Vagina (tissue), 2 donors: ENCODE measurements around the gene RANBP10. TPM values are rescaled to one million over a fixed set of nuclear protein-coding genes. Genes with fewer than 3 reads are reported as not detected.

ENCODE experiments used
- DNase-seq, 2 donors: peaks; one replicate each; pipeline ENCODE4 v3.0.0-alpha.2; 2017; ENCODE audit errors: extremely low spot score in 2 of 2
- H3K27ac ChIP-seq: fragments of 200-600 bp; sonication (generic); one replicate; pipeline ENCODE4 v1.5.1; 2019
- H3K27me3 ChIP-seq: fragments of 200-600 bp; sonication (generic); one replicate; pipeline ENCODE4 v1.5.1; 2019
- H3K36me3 ChIP-seq, 2 donors: fragments of 200-600 bp; sonication (generic); one replicate each; pipeline ENCODE4 v1.5.1; 2017 to 2019
- H3K4me1 ChIP-seq: fragments of 200-600 bp; sonication (generic); one replicate; pipeline ENCODE4 v1.5.1; 2019
- H3K4me3 ChIP-seq, 2 donors: fragments of 200-600 bp; sonication (generic); 1 replicate in 1 of 2; 2 replicates in 1 of 2; pipeline ENCODE4 v1.5.1; 2016 to 2019
- H3K9me3 ChIP-seq: fragments of 200-600 bp; sonication (generic); one replicate; pipeline ENCODE4 v1.5.1; 2019
- POLR2A ChIP-seq, 2 donors: fragments of 450-650 bp; IDR thresholded peaks; one replicate each; pipeline ENCODE4 v1.6.1; 2017; ENCODE audit warnings: antibody characterized with exemption in 2 of 2, mild to moderate bottlenecking in 2 of 2, moderate library complexity in 2 of 2
- POLR2AphosphoS5 ChIP-seq, 2 donors: sonication (generic); formaldehyde crosslinking; IDR thresholded peaks; one replicate each; pipeline ENCODE4 v1.9.0; 2017; ENCODE audit warnings: antibody characterized with exemption in 2 of 2, mild to moderate bottlenecking in 2 of 2, low read depth in 1 of 2; ENCODE audit not compliant: insufficient read depth in 1 of 2
- intact Hi-C: fragments of 100-400 bp; cut with DNase I; formaldehyde crosslinking; loops from one replicate; pipeline ENCODE4 v1.15.1; 2023
- total RNA-seq: library from RNA; depleted of rRNA; stranded (reverse); fragments of >200 nt; gene quantifications from one replicate; pipeline ENCODE4 v1.2.3, GENCODE V29; 2016
- TF ChIP-seq, protein P1 (sequence below), 3 experiments: fragments of 450-650 bp in 2 of 3; fragments of 200-600 bp in 1 of 3; sonication (generic) in 1 of 3; IDR thresholded peaks; one replicate each; pipeline ENCODE4 v1.5.1; 2017 to 2019; ENCODE audit warnings: antibody characterized with exemption in 3 of 3, mild to moderate bottlenecking in 2 of 3, moderate library complexity in 2 of 3

RANBP10 gene
- total RNA-seq, 1 donor from 2014 or later: 17.9 TPM

DNA sequence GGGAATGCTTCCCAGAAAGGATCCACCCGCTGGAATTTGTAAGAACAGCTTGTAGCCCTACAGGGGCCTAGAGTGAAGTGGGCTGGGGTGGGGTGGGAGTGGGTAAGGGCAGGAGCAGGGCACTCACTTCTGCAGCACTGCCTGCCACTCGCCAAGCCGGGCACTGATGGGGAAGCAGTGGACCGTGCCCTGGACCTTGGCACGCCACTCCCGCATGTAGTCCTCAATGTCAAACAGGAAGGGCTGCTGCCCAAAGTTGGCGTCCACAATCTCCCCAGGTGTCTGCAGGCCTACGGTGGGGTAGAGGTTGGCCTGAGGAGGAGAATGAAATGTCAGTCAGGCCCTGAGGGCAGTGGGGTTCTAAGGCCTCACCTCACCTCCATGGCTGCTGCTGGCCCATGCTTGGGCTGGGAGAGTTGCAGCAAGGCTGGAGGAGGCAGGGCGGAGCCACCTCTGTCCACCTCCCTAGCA is 71.6 kb downstream of the RANBP10 start:
- Histone ChIP-seq H3K9me3 (no peaks in the 10 kb centered on the region), H3K27ac (no peak overlapping the region), H3K27me3 (no peaks in the 10 kb centered on the region), H3K4me1 (no peaks in the 10 kb centered on the region), H3K4me3 (no peak overlapping the region), H3K36me3 (peaks cover 0 to 31% of the 10 kb centered on the region in 2 donors)
- TF ChIP-seq POLR2A (IDR thresholded peaks at IDR 0.05): no peak
- DNase-seq: no peak
- intact Hi-C loops: no loop called here

DNA sequence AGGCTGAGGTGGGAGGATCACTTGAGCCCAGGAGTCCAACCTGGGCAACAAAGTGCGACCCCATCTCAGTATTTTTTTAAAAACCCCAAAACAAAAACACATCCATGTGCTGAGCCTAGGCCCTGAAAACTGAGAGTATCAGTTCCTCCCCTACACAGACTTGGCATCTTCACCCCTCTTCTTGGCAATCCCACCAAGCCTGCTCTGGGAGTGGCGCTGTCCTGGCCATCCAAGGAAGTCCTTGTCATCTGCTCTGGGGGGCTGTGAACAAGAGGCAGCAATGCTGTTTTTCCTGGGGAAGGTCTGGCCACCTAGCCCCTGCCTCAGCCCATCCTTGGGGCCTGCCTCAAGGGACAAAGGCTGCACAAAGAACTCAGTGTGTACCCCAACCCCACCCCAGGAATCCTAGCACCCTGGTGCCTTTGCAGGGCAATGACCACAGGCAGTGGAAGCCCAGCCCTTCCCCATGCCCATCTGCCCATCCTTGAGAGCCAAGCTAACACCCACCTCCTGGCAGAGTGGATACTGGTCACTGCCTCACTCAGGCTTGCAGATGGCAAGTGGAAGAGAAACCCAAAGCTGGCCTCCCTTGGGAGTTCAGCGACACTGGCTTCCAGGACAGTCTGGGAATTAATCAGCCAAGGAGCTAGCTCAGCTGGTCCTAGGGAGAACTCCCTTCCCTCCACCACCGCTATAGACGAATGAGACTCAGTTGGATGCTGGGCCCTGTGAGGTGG is 72.5 kb downstream of the RANBP10 start:
- TF ChIP-seq POLR2A (IDR thresholded peaks at IDR 0.05) (no peak), POLR2AphosphoS5 (IDR thresholded peaks at IDR 0.05; ENCODE audit: insufficient read depth in 1 of 2, low read depth in 1 of 2) (no peak)
- TF ChIP-seq, protein P1, sequence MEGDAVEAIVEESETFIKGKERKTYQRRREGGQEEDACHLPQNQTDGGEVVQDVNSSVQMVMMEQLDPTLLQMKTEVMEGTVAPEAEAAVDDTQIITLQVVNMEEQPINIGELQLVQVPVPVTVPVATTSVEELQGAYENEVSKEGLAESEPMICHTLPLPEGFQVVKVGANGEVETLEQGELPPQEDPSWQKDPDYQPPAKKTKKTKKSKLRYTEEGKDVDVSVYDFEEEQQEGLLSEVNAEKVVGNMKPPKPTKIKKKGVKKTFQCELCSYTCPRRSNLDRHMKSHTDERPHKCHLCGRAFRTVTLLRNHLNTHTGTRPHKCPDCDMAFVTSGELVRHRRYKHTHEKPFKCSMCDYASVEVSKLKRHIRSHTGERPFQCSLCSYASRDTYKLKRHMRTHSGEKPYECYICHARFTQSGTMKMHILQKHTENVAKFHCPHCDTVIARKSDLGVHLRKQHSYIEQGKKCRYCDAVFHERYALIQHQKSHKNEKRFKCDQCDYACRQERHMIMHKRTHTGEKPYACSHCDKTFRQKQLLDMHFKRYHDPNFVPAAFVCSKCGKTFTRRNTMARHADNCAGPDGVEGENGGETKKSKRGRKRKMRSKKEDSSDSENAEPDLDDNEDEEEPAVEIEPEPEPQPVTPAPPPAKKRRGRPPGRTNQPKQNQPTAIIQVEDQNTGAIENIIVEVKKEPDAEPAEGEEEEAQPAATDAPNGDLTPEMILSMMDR (IDR thresholded peaks at IDR 0.05): no peak
- Histone ChIP-seq H3K4me3 (no peak overlapping the region), H3K27me3 (no peaks in the 10 kb centered on the region), H3K4me1 (no peaks in the 10 kb centered on the region), H3K36me3 (peaks cover 0 to 40% of the 10 kb centered on the region in 2 donors), H3K27ac (no peak overlapping the region), H3K9me3 (no peaks in the 10 kb centered on the region)
- intact Hi-C loops: no loop called here
- DNase-seq: no peak

DNA sequence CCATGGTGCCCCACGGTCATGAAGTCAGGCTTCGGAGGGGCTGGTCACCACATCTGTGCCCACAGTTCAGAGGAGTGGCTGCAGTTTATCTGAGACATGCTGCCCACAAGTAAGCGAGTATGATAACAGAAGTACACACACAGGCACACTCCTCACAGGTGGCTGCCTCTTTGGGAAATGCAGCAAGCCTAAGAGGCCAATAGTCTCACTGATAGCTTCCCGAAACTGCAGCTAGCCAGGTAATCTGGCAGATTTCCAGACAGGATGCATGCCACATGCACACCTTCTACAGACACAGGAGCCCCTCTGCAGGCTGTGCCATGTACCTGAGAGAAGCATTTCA is 74.6 kb downstream of the RANBP10 start:
- DNase-seq: no peak
- no peak for TF ChIP-seq POLR2AphosphoS5 (IDR thresholded peaks at IDR 0.05; ENCODE audit: insufficient read depth in 1 of 2, low read depth in 1 of 2)
- TF ChIP-seq POLR2A (IDR thresholded peaks at IDR 0.05): no peak
- TF ChIP-seq, protein P1 (IDR thresholded peaks at IDR 0.05): no peak
- intact Hi-C loops: no loop called here
- Histone ChIP-seq H3K4me1 (no peaks in the 10 kb centered on the region), H3K4me3 (no peak overlapping the region), H3K27me3 (no peaks in the 10 kb centered on the region), H3K27ac (no peak overlapping the region), H3K36me3 (peaks cover 0 to 55% of the 10 kb centered on the region in 2 donors), H3K9me3 (no peaks in the 10 kb centered on the region)

DNA sequence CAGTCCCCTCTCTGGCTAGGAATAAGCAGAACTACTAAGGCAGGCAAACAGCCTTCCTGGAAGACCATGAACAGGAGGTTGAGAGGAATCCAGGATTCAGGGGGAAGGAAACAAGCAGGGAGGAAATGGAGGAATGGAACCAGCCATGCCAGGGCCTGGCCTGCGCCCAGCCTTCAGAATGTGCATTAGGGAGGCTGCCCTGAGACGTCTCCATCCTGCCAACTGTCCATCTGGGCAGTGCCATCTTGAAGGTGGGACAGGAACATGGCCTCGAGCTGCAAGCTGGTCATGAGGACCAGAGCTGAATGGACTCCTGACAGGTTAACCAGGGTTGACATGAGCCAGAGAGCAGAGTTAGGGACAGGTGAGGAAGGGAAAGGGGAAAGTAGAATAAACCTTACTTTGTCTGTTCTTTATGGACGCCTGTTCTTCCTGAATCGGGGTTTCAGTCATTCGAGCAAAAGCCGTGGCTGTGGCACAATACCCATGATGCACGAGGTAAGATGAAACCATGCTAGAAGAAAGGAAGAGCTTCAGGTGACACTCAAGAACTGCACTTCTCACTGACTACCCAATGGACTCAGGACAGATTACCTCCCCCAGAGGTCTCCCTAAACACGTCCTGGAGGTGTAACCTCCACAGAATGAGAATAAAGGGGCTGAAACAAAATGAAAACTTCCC is 75.1 kb downstream of the RANBP10 start:
- no peak overlapping the region for H3K27ac ChIP-seq
- H3K4me3 ChIP-seq: no peak overlapping the region
- TF ChIP-seq POLR2A (IDR thresholded peaks at IDR 0.05) (no peak), POLR2AphosphoS5 (IDR thresholded peaks at IDR 0.05; ENCODE audit: insufficient read depth in 1 of 2, low read depth in 1 of 2) (no peak)
- TF ChIP-seq, protein P1 (IDR thresholded peaks at IDR 0.05): no peak
- DNase-seq: no peak
- intact Hi-C loops: no loop called here
- H3K9me3 ChIP-seq: no peaks in the 10 kb centered on the region
- no peaks in the 10 kb centered on the region for H3K4me1 ChIP-seq
- peaks cover 0 to 60% of the 10 kb centered on the region in 2 donors for H3K36me3 ChIP-seq
- H3K27me3 ChIP-seq: no peaks in the 10 kb centered on the region

DNA sequence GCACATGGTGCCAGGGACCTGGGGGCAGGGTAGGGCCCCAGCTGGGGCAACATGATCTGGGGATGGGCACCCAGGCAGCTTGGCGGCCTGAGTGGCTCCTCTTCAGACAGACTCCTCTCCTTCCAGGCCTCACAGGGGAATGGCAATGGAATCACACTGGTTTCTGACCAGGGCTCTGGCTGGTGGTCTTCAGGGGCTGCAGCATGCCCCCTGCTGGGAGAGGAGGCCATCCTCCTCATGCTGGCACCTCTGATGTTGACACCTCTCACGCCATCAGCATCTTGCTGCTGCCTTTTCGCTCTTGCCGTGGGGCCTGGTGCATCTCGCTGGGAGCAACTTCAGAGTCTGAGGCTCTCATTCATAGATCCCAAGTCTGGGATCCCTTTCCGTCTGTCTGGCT is 76.0 kb downstream of the RANBP10 start:
- H3K9me3 ChIP-seq: no peaks in the 10 kb centered on the region
- intact Hi-C loops: no loop called here
- no peak overlapping the region for H3K27ac ChIP-seq
- H3K36me3 ChIP-seq: peaks cover 0 to 63% of the 10 kb centered on the region in 2 donors
- no peak for DNase-seq
- no peak for TF ChIP-seq POLR2A (IDR thresholded peaks at IDR 0.05)
- TF ChIP-seq, protein P1 (IDR thresholded peaks at IDR 0.05): no peak
- no peak for TF ChIP-seq POLR2AphosphoS5 (IDR thresholded peaks at IDR 0.05; ENCODE audit: insufficient read depth in 1 of 2, low read depth in 1 of 2)
- H3K4me3 ChIP-seq: no peak overlapping the region
- H3K27me3 ChIP-seq: no peaks in the 10 kb centered on the region
- H3K4me1 ChIP-seq: no peaks in the 10 kb centered on the region
